ENCODE data around the gene ELMO2.

Gene ELMO2

DNA sequence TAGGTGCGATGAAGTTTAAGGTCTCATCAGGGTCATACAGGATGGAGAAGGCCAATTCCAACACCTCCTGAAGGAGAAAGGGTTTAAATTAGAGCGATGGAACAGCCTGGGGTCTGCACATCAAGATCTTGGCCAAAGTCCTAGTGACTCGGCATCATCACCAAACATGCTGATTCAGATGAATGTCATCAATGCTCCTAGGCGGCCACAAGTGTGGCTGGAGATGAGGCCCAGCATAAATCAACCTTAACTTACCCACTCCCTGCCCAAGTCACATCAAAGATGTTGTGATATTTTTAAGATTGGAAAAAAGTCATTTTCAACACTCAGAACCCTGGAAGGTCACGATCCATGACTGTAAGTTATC is 37.5 kb downstream of the ELMO2 start:
- DNase-seq (ENCODE audit: low read depth in 1 of 2, low spot score in 1 of 2): no peak

DNA sequence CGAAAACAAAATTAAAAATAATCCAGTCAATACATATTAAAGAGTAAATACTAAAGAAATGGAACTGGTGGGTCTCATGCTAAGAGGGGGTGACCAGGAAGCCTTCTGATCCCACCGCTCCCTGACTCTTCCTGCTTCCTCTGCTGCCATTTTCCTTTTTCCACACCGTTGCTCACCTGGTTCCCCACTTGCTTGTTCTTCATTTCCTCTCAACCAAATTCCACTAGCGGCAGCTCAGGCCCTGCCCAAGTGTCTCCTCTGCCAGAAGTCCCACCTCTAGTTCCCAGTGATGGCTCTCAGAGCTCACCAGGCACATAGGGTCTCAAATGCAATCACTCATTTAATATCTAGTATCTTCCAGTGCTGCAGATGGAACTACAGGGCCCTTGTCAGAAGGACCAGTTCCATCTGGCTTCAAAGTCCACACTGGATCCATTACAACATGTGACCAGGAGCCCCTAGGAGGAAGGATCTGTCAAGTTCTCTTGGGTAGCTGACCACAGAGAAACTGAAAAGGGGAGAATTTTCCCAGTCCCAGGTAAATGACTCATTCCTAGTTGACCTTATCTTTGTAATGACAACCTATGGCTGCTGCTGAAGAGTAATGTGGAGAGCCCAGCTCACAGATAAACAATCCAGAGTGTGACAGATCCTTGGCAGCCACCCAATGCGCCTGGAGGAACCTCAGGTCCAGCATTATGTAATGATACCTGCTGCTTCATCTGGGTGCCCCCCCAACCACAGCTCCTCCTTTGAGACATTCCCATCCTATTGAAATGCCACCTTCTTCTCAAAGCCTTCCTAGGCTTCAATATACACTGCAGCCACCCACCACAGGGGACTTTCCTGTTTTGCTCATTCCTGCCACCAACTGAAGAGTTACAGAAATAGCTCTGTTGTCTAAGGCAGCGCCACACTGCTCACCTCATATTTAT is 38.2 kb downstream of the ELMO2 start:
- DNase-seq (ENCODE audit: low read depth in 1 of 2, low spot score in 1 of 2): no peak

DNA sequence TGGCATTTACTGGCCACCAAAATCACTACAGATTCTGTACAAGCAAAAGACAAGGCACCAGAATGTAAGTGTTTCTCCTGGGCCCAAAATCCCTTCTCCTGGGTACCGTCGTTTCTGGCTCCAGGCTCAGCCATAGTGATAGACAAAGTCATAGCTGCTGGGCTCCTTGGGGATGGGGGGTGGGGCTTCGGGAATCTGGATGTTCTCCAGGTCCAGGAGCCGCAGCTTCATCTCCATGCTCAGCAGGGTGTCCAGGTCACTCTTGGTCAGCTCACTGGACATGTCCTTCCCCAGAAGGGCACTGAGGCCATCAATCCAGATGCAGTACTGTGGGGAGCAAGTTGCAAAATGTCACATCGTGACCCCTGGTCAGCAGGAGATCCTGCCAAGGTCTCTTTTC is 39.2 kb downstream of the ELMO2 start:
- DNase-seq (ENCODE audit: low read depth in 1 of 2, low spot score in 1 of 2): no peak

DNA sequence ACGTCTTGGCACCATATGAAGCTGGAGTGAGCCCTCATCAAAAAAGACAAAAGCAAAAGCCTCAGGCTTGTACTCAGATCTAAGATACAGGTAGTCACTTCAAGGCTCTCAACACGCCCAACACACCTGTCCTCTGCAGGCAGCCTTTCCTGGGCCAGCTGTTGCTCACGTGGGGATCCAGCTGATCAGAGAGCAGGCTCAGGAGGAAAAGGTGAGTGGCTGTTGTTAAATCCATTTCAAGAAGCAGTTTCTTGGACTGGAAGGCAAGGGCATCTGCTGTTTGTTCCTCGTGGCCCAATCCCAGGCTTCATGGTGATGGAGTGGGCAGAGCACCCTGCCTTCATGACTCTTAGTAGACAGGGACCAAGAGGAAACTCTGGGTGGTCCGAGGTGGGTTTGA is 39.6 kb downstream of the ELMO2 start:
- DNase-seq (ENCODE audit: low read depth in 1 of 2, low spot score in 1 of 2): no peak

DNA sequence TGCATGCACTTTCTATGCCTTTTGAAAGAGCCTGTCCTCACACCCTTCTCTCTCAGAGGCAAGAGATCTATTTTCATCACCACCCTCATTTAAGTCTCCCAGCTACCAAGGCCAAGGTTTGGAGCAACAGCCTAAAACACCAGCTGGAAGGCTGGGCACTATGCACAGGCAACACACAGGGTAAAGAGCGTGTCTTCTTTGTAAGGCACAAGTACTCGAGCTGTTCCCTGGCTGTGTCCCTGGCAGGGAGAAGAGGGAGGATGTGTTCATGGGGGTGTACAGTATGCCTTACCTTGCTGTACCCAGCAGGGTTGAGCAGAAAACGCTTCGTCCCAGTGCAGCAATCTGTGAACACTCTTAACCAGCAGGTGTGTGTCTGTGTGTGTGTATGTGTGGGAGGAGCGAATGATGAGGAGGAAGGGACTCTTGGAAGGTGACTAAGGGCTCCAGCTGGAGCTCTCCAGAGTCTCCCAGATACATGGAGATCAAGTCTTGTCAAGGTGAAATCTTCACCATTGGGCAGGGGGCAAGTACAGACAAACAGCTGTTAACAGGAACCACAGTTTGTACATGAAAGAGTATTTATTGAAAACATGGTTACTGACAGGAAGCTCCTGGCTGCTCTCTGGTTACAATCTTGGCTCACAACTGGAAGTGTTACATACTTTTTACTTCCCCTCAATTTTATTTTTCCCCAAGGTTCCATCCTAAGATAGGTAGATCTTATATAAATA is 40.8 kb downstream of the ELMO2 start:
- DNase-seq (ENCODE audit: low read depth in 1 of 2, low spot score in 1 of 2): no peak

DNA sequence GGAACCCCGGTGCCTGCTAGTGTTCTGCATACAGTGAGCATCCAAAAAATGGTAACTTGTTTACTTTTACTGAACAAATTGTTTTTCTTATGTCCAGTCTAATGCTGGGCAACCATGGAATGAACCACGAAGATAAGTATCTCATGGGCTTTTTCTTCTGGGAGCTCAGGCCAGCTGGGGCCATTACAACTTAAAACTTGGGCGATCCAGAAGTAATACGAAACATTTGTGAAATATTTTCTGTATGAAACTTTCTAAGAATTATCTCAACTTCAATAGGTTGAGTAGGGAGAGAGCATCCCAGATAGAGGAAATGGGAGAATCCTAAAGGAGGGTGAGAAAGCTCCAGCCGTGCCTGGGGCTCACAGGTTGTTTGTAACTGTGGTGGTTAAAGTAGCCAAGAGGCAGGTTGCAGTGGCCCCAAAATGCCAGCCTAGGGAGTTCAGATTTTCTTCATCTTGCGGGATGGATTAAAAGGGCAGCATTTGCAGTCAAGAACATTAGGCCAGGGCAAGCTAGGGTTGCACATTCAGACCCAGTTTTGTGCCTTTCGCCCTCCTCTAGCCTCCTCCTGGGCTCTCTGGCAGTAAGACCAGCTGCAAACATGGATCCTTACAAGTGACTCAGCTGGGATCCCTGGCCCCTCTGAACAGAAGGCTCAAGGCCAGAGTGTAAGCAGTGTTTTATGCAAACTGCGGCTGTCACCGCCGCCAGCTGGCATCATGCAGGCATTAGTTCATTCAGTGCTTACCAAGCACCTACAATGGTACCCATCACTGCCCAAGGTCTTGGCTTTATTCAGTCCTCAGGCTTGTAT is 41.5 kb downstream of the ELMO2 start:
- DNase-seq (ENCODE audit: low read depth in 1 of 2, low spot score in 1 of 2): no peak

DNA sequence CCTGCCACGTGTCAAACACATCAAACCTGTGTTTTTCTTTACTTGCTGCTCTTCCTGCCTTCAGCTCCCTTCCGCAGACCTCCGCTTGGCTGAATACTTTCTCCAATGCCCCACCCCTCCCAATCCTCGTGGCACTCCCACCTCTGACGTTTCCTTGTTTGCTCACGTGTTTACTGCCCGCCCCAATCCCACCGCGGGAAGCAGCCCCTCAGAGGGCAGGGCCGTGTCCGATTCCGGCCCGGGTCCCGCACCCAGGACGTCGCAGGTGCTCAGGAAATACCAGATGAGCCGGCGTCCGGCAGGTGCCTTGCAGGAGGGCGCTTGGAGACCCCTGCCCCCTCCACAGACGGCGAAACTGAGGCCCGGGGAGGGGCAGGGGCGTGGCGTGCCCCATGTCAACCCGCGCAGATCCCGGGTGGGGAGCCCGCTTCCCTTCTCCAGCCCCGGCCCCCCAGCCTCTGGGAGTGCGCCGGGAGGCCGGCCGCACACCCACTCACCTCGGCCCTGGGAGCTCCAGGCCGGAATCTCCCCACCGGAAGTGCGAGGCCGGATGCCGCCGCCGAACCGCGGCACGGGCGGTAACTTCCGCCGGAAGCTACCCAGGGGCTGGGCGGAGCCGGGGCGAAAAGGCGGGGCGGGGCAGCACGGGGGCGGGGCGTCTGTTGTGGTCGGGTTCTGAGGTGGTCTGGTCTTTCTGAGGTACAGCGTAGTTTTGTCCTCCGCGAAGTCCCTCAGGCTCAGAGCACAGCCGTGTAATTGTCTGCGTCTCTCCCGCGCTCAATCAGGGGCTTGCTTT is 42.3 kb downstream of the ELMO2 start:
- DNase-seq (ENCODE audit: low read depth in 1 of 2, low spot score in 1 of 2): peak; percentile 74 to 77

DNA sequence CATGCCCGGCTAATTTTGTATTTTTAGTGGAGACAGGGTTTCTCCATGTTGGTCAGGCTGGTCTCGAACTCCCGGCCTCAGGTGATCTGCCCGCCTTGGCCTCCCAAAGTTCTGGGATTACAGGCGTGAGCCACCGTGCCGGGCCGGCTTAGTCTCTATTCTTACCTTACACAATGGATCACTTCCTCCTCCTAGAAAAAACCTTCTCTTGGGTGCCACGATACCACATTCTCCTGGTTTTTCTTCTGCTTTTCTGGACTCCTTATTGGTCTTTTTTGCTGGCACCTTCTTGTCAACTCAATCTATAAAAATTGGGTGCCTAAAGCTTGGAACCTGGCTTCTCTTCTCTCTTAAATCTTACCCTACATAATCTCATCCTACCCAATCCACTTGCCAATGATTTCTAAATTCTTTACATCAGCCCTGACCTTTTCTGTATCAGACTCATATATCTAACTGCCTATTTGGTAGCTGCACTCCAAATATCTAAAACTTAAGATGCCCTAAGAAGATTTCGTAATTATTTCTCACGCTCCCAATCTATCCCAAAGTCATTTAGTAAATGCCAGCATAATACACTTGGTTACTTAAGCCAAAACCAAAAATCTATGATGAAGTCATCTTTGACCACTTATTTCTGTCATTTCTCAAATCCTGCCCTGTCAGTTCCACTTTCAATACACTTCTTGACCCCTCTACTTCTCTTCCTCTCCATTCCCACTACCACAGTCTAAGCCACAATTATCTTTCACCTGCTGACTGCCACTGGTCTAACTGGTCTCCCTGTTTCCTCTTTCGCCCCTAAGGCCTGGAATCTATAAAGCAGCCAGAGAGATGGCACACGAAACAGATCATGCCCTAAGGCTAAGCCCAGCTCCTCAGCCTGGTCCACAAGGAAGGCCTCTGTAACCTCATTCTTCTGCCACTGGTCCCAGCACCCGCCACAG is 43.2 kb downstream of the ELMO2 start:
- no peak for DNase-seq (ENCODE audit: low read depth in 1 of 2, low spot score in 1 of 2)

DNA sequence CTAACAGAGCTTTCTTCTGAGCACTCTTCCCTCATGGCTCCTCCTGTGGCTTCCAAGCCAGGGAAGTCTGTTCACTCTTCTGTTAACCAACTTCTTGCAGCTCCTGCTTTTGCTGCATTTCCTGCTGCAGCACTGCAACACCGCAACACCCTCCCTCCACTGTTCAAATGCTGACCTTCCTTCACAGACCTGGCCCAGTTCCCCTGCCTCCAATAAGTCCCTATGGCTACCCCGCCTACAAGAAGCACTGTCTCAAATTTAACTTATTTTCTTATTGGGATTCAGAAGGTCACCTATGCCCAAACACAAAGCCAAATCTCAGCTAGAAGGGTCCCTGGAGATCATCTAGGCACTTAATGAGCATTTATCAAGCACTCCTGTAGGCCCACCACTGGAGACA is 44.6 kb downstream of the ELMO2 start:
- DNase-seq (ENCODE audit: low read depth in 1 of 2, low spot score in 1 of 2): no peak

DNA sequence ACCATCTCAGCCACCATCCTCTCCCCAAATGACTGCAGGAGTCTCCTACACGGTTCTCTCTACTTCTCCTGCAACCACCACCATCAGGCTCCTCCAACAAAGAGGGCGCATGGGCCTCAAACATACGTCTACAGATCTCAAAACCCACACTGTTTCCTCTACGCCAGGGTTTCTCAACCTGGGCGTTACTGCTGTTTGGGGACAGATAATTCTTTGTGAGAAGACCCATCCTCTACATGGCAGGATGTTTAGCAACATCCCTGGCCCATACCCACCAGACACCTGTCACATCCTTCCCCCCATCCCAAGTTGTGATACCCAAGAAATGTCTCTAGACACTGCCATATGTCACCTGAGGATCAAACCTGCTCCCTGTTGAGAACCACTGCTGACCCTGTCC is 45.0 kb downstream of the ELMO2 start:
- DNase-seq (ENCODE audit: low read depth in 1 of 2, low spot score in 1 of 2): no peak

DNA sequence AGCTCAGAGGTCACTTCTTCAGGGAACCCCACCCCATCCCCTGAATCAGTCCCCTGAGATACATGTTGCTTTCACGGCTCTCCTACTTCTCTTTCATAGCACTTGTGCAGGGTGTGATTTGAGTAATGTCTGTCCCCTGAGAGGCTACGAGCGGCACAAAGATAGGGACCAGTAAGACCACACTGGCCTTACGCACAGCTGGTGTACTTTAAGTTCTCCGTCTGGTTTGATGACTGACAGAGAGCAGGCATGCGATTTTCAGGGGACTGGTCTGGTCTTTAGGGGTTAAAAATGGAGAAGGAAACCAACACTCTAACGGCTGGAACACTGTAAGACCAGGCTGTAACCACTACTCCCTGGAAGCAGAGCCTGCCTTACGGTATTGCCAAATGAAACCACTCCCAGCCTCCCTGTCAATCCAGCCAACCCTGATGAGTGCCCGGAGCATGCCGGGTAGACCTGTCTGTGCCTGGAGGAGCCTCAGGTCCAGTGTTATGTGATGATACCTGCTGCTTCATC is 47.1 kb downstream of the ELMO2 start:
- DNase-seq (ENCODE audit: low read depth in 1 of 2, low spot score in 1 of 2): no peak

DNA sequence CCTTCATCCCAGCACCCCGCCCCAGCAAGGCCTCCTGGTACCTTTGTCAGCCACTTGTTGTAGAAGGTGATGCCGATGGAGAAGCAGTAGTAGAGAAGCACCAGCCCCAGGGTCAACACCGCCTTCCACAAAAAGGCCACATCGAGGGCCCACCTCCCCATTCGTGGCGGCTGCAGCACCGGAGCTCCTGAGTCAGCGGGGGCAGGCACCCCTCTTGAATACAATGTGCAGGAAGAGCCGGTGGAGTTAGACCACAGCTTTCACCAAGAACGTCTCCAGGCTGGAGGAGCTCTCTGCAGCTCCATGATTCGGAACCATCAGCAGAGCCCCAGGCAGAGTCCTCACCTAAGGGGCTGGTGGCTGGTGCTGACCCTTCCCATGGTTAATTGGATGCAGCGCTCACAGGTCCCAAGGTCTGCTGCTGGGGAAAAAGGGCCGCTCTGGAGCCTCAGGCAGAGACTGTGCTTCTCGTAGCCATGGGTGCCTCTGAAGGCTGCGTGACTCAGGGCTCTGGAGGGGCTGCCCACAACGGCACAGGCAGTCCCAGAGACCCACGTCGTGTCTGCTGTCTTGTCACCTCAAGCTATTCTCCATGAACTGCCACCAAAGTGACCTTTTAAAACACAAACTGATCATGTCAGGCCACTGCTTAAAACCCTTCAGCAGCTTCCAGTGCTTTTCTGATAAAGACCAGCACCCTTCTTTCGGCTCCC is 47.9 kb downstream of the ELMO2 start:
- DNase-seq (ENCODE audit: low read depth in 1 of 2, low spot score in 1 of 2): no peak

DNA sequence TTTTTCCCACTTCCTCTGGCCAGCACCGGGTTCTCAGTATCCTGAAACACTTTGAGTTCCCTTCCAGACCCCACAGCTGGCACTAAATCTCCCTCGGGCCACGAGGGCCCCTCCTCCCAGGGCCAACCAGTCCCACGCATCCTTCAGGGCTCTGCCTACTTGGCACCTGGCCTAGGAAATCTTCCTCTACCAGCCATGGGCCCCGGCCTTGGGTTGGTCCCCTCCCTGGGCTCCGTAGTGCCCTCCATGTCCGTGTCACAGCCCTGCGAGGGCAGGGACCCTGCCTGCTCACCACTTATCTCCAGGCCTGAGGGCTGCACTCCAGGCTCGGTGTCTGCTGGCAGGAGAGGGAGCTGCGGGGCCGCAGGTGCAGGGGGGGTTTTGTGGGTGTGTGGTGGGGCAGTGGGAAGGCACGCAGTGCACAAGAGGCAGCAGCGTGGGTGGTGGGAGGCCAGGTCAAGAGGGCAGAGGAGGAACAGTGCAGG is 49.3 kb downstream of the ELMO2 start:
- DNase-seq (ENCODE audit: low read depth in 1 of 2, low spot score in 1 of 2): no peak

DNA sequence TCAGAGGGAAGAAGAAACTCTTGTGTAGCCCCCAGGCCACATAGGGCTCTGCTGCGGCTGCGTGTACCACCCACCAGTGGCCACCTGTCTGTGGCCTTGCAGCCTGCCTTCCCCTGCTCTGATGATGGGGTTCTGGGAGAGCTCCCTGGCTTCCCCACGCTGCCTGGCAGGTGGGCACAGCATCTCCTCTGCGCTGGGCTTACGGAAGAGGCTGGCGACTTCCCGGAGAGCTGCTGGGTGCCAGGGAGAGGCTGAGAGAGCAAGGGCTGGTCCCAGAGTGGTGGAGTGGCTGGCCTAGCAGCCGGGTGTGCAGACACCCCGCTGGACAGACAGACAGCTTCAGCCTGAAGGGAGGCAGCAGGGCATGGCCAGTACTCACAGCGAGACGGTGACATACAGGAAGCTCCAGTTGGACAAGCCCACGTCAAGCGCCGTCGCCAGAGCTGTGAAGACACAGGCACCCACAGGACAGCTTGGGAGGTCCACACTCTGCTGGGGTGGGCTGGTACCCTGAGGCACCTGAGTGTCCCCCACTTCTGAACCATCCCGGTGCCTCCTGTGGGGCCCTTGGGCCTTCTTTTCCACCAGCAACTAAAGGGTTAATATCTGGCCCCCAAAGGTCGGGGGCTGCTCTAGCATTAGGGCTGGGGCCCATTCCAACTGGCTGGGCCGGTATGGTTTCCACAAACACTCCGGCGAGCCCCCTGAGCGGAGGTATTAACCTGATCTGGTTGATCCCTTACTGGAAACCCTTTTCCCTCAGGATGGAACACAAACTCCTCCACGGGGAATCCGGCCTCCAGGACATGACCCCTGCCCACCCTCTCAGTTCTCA is 50.0 kb downstream of the ELMO2 start:
- no peak for DNase-seq (ENCODE audit: low read depth in 1 of 2, low spot score in 1 of 2)

DNA sequence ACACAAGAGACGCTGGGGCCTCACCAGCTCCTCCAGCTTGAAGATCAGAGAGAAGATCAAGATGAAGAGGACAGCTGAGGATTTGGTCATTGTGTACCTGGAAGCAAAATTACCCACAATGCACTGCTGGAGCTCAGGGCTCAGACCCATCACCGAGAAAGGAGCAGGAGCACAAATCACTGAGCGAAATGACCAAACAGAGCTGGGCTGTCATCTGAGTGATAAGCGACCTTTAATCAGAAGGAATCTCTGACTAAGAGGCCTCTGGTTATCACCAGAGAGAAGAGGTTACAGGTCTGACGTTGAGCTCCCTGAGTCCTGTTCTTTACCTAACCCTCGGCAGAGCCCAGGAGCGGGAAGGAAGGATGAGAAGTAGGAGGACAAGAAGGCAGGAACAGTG is 50.6 kb downstream of the ELMO2 start:
- DNase-seq (ENCODE audit: low read depth in 1 of 2, low spot score in 1 of 2): no peak

DNA sequence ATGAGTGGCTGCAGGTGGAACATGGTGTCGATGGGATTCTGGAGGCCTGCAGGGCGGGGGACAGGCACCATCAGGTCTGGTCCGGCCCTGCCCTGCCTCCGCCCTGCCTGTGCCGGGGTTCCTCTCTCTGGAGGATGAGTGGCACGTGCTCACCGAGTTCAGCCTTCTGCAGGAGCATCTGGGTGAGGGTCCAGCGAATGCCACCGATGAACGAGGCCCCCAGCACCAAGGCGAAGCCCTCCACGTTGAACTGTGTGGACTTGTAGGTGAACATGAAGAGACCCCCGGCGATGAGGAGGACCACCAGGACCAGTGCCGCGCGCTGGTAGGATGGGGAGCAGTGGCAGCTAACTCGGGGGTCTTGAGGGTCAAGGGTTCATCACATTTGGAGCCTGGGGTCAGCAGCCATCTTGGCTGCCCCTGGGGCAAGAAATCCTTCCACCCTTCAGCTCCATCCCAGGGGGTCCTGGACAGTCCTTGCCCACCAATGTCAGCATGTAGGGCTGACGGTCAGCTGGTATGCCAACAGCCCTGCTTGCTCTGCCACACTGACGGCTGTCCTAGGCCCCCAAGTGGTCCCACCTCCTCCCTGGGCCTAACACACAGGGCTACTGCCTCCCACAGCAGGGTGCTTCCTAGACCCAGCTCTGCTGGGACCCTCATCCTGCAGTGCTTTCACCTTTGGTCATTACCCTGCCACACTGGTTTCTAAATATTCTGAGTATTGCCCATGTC is 51.3 kb downstream of the ELMO2 start:
- DNase-seq (ENCODE audit: low read depth in 1 of 2, low spot score in 1 of 2): no peak

DNA sequence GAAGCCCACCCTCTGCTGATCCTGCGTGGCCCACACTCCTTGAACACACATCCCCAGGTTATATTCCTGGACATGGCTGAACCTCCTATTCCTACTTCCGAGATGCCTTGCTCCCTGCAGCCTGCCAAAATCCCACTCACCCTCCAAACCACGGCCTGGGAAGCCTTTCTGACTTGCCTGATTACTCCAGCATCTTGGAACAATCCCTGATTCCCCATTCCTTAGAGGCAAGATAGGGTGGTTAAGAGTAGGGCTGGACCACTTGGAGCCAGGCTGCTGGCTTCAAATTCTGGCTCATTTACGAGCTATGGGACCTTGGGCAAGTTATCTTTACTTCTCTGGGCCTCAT is 52.2 kb downstream of the ELMO2 start:
- no peak for DNase-seq (ENCODE audit: low read depth in 1 of 2, low spot score in 1 of 2)
